OCI-LY3 (cell line): ENCODE measurements around the gene CERS6.

Experiments
- CTCF ChIP-seq: fragments of 200-600, 300-600 bp; sonication (generic); IDR thresholded peaks from 2 replicates; pipeline ENCODE4 v1.5.1; 2014; ENCODE audit warnings: antibody characterized with exemption, low read length, low read depth
- EZH2phosphoT487 ChIP-seq: fragments of 200-600 bp; shearing (Covaris generic); IDR thresholded peaks from 2 replicates; pipeline ENCODE4 v1.6.1; 2018; ENCODE audit warnings: antibody characterized with exemption, mixed run types, low read depth

- no peak for TF ChIP-seq CTCF
- no peak for TF ChIP-seq EZH2phosphoT487
These were observed 223.8 kb downstream of the CERS6 start for GRCh38 chr2:168679741-168680310.
